HepG2 (cell line): ENCODE results near the gene NBPF20. TPM values are rescaled to one million over a fixed set of nuclear protein-coding genes. Genes with fewer than 3 reads are reported as not detected.

ENCODE experiments used
- ARNT2 ChIP-seq: sonication (generic); formaldehyde crosslinking; IDR thresholded peaks from 2 replicates; pipeline ENCODE4 v1.8.0; 2022; ENCODE audit warnings: mild to moderate bottlenecking, low read depth, missing genetic modification reagents, moderate library complexity
- FOXK1 ChIP-seq: sonication (generic); formaldehyde crosslinking; IDR thresholded peaks from 2 replicates; pipeline ENCODE4 v1.4.0; 2020; ENCODE audit warnings: low read depth, missing genetic modification reagents, borderline replicate concordance
- HOXA5 ChIP-seq: sonication (generic); formaldehyde crosslinking; IDR thresholded peaks from 2 replicates; pipeline ENCODE4 v1.4.0; 2020; ENCODE audit warnings: missing genetic modification reagents
- KDM5B ChIP-seq: sonication (generic); formaldehyde crosslinking; IDR thresholded peaks from 2 replicates; pipeline ENCODE4 v1.4.0; 2020; ENCODE audit warnings: missing genetic modification reagents, mild to moderate bottlenecking, borderline replicate concordance
- KLF16 ChIP-seq, 2 experiments: sonication (generic) in 1 of 2; formaldehyde crosslinking in 1 of 2; IDR thresholded peaks; 2 replicates each; pipeline versions ENCODE4 v1.6.1 to v1.8.0; 2016 to 2023; ENCODE audit warnings: missing genetic modification reagents in 2 of 2, missing compliant biosample characterization in 1 of 2
- MIER2 ChIP-seq: IDR thresholded peaks from 2 replicates; pipeline ENCODE4 v1.6.1; 2016; ENCODE audit warnings: missing biosample characterization, missing genetic modification reagents
- NFAT5 ChIP-seq: sonication (generic); formaldehyde crosslinking; IDR thresholded peaks from 2 replicates; pipeline ENCODE4 v1.4.0; 2020; ENCODE audit warnings: missing genetic modification reagents
- NFKB2 ChIP-seq: sonication (generic); formaldehyde crosslinking; IDR thresholded peaks from 2 replicates; pipeline ENCODE4 v1.4.0; 2020; ENCODE audit warnings: missing genetic modification reagents, borderline replicate concordance
- ONECUT2 ChIP-seq: sonication (generic); formaldehyde crosslinking; IDR thresholded peaks from 2 replicates; pipeline ENCODE4 v1.4.0; 2020; ENCODE audit warnings: missing genetic modification reagents
- SALL1 ChIP-seq: sonication (generic); formaldehyde crosslinking; IDR thresholded peaks from 2 replicates; pipeline ENCODE4 v1.8.0; 2022; ENCODE audit warnings: mild to moderate bottlenecking, missing genetic modification reagents
- SMAD3 ChIP-seq: sonication (generic); formaldehyde crosslinking; IDR thresholded peaks from 2 replicates; pipeline ENCODE4 v1.4.0; 2020; ENCODE audit warnings: missing genetic modification reagents
- TGIF2 ChIP-seq: IDR thresholded peaks from 2 replicates; pipeline ENCODE4 v1.6.1; 2016; ENCODE audit warnings: control low read depth, missing compliant biosample characterization
- WIZ ChIP-seq: sonication (generic); formaldehyde crosslinking; IDR thresholded peaks from 2 replicates; pipeline ENCODE4 v1.5.1; 2020; ENCODE audit warnings: mild to moderate bottlenecking, missing genetic modification reagents
- ZBTB26 ChIP-seq: IDR thresholded peaks from 2 replicates; pipeline ENCODE4 v1.6.1; 2016; ENCODE audit warnings: missing compliant biosample characterization, missing genetic modification reagents, borderline replicate concordance
- ZBTB44 ChIP-seq: sonication (generic); formaldehyde crosslinking; IDR thresholded peaks from 2 replicates; pipeline ENCODE4 v1.4.0; 2020; ENCODE audit warnings: missing genetic modification reagents
- ZBTB49 ChIP-seq: sonication (generic); formaldehyde crosslinking; IDR thresholded peaks from 2 replicates; pipeline ENCODE4 v1.4.0; 2020; ENCODE audit warnings: missing genetic modification reagents, borderline replicate concordance
- ZNF124 ChIP-seq: sonication (generic); formaldehyde crosslinking; IDR thresholded peaks from 2 replicates; pipeline ENCODE4 v1.4.0; 2020; ENCODE audit warnings: missing genetic modification reagents
- ZNF580 ChIP-seq: IDR thresholded peaks from 2 replicates; pipeline ENCODE4 v1.6.1; 2016; ENCODE audit warnings: low read depth, borderline replicate concordance
- ZNF768 ChIP-seq: sonication (generic); formaldehyde crosslinking; IDR thresholded peaks from 2 replicates; pipeline ENCODE4 v1.4.0; 2020; ENCODE audit warnings: missing genetic modification reagents
- polyA plus RNA-seq, 8 experiments: library from polyadenylated mRNA; depleted of rRNA in 3 of 8; stranded (reverse) in 7 of 8; unstranded in 1 of 8; fragments of >200 nt; fragmentation: Illumina TruSeq in 4 of 8; extraction: Trizol in 4 of 8; gene quantifications; 2 replicates each; pipeline versions ENCODE4 v1.2.1 to v1.2.3, GENCODE V29; 2011 to 2016; ENCODE audit warnings: low read depth in 4 of 8, missing spikeins in 1 of 8, mixed read lengths in 1 of 8; ENCODE audit not compliant: insufficient read depth in 1 of 8
- total RNA-seq, 5 experiments: library from RNA; depleted of rRNA; stranded (reverse); fragments of >200 nt; fragmentation: Illumina TruSeq; extraction: Trizol; gene quantifications; 2 replicates each; pipeline ENCODE4 v1.2.3, GENCODE V29; 2016; ENCODE audit warnings: low read depth in 1 of 5

Gene NBPF20
- total and polyA plus RNA-seq, 2 of the 13 experiments (the other 11 are each of a cell fraction or from before 2014, with no cell fraction given): 3.0 to 3.1 TPM

GRCh38 chr1:145451914-145452313 is 26.5 kb upstream of the NBPF20 start (continued):
- TF ChIP-seq NFAT5 (CRISPR knock-in tag) (peak; percentile 65; the same call in 1 of the 2 replicates), SMAD3 (CRISPR knock-in tag) (peak; percentile 50; the same call in 1 of the 2 replicates), KDM5B (CRISPR knock-in tag) (peak; percentile 35; the same call in 1 of the 2 replicates), ZBTB26 (CRISPR knock-in tag) (0 out of 2 replicates have a peak, but pooled peaks have one; percentile 54), WIZ (peak; percentile 53; the same call in 1 of the 2 replicates), ZNF124 (CRISPR knock-in tag) (peak; percentile 56; the same call in 1 of the 2 replicates), HOXA5 (CRISPR knock-in tag) (peak; percentile 65; the same call in 1 of the 2 replicates), ONECUT2 (0 out of 2 replicates have a peak, but pooled peaks have one; percentile 17), ZBTB44 (CRISPR knock-in tag) (peak; percentile 76; the same call in 1 of the 2 replicates), ZNF580 (CRISPR knock-in tag) (peak; percentile 45; the same call in 1 of the 2 replicates), MIER2 (CRISPR knock-in tag) (peak; percentile 92), SALL1 (CRISPR knock-in tag) (peak; percentile 59), ARNT2 (0 out of 2 replicates have a peak, but pooled peaks have one; percentile 30), ZBTB49 (peak; percentile 67; the same call in 1 of the 2 replicates), ZNF768 (CRISPR knock-in tag) (0 out of 2 replicates have a peak, but pooled peaks have one; percentile 19), KLF16 (CRISPR knock-in tag; IDR thresholded peaks at IDR 0.05) (0 out of 4 replicates have a peak, but pooled peaks of 1 of the 2 experiments have one; percentile 36), TGIF2 (CRISPR knock-in tag) (peak; percentile 23; the same call in 1 of the 2 replicates), NFKB2 (CRISPR knock-in tag) (peak; percentile 76; the same call in 1 of the 2 replicates), FOXK1 (CRISPR knock-in tag) (peak; percentile 21; the same call in 1 of the 2 replicates)
